Muscle layer of duodenum (tissue), 2 donors: ENCODE results near the gene LPP.

ENCODE experiments used
- H3K27ac ChIP-seq: one replicate; pipeline ENCODE4 v1.7.0; 2013; ENCODE audit warnings: mild to moderate bottlenecking, low read length
- H3K27me3 ChIP-seq: one replicate; pipeline ENCODE4 v1.7.0; 2013; ENCODE audit warnings: low read depth, mild to moderate bottlenecking, control low read depth, low read length
- H3K36me3 ChIP-seq, 2 donors: one replicate each; pipeline ENCODE4 v1.7.0; 2013; ENCODE audit warnings: low read length in 2 of 2, control low read depth in 1 of 2, mild to moderate bottlenecking in 1 of 2; ENCODE audit not compliant: insufficient read depth in 2 of 2, control insufficient read depth in 1 of 2
- H3K4me1 ChIP-seq, 2 donors: one replicate each; pipeline ENCODE4 v1.7.0; 2013; ENCODE audit warnings: low read length in 2 of 2, mild to moderate bottlenecking in 2 of 2, control low read depth in 1 of 2, moderate library complexity in 1 of 2; ENCODE audit not compliant: insufficient read depth in 2 of 2, control insufficient read depth in 1 of 2
- H3K4me3 ChIP-seq, 2 donors: one replicate each; pipeline ENCODE4 v1.7.0; 2013; ENCODE audit warnings: low read length in 2 of 2, low read depth in 1 of 2, mild to moderate bottlenecking in 1 of 2
- H3K9me3 ChIP-seq, 2 donors: one replicate each; pipeline ENCODE4 v1.7.0; 2013; ENCODE audit warnings: low read length in 2 of 2, control low read depth in 1 of 2, mild to moderate bottlenecking in 1 of 2; ENCODE audit not compliant: control insufficient read depth in 1 of 2
- donor health status: healthy.

The LPP gene

GRCh38 chr3:188339410-188340295, 185.7 kb downstream of the LPP start:
- Histone ChIP-seq H3K9me3 (no peaks in the 10 kb centered on the region), H3K27ac (no peak overlapping the region), H3K36me3 (no peaks in the 10 kb centered on the region), H3K4me3 (no peak overlapping the region), H3K27me3 (no peaks in the 10 kb centered on the region), H3K4me1 (peaks cover 4 to 9% of the 10 kb centered on the region in 2 donors)

- Histone ChIP-seq H3K9me3 (no peaks in the 10 kb centered on the region), H3K27me3 (no peaks in the 10 kb centered on the region), H3K27ac (peak overlapping the region; percentile 5), H3K36me3 (no peaks in the 10 kb centered on the region), H3K4me1 (peaks cover 9 to 12% of the 10 kb centered on the region in 2 donors), H3K4me3 (no peak overlapping the region)
Observed at GRCh38 chr3:188341501-188341900, 187.5 kb downstream of the LPP start.

- Histone ChIP-seq H3K27ac (peak overlapping the region; percentile 37), H3K9me3 (no peaks in the 10 kb centered on the region), H3K4me3 (no peak overlapping the region), H3K4me1 (peaks cover 9 to 12% of the 10 kb centered on the region in 2 donors), H3K27me3 (no peaks in the 10 kb centered on the region), H3K36me3 (no peaks in the 10 kb centered on the region)
Observed at GRCh38 chr3:188342991-188343732, 189.2 kb downstream of the LPP start.

- peak overlapping the region; percentile 37 for H3K27ac ChIP-seq
- no peaks in the 10 kb centered on the region for H3K36me3 ChIP-seq
- H3K27me3 ChIP-seq = no peaks in the 10 kb centered on the region
- H3K9me3 ChIP-seq = no peaks in the 10 kb centered on the region
- H3K4me1 ChIP-seq = peaks cover 10 to 17% of the 10 kb centered on the region in 2 donors
- no peak overlapping the region for H3K4me3 ChIP-seq
Observed at GRCh38 chr3:188343894-188344293, 189.9 kb downstream of the LPP start.

- peaks cover 17 to 21% of the 10 kb centered on the region in 2 donors for H3K4me1 ChIP-seq
- peak overlapping the region in 1 of 2 donors; percentile 25 for H3K4me3 ChIP-seq
- H3K36me3 ChIP-seq = no peaks in the 10 kb centered on the region
- H3K27ac ChIP-seq = peak overlapping the region; percentile 70
- H3K9me3 ChIP-seq = no peaks in the 10 kb centered on the region
- H3K27me3 ChIP-seq = no peaks in the 10 kb centered on the region
Observed at GRCh38 chr3:188345223-188345622, 191.3 kb downstream of the LPP start.

GRCh38 chr3:188348435-188349244, 194.7 kb downstream of the LPP start:
- H3K9me3 ChIP-seq = no peaks in the 10 kb centered on the region

GRCh38 chr3:188349351-188349901, 195.5 kb downstream of the LPP start:
- Histone ChIP-seq H3K27ac (peak overlapping the region; percentile 18), H3K9me3 (no peaks in the 10 kb centered on the region), H3K4me3 (no peak overlapping the region), H3K27me3 (no peaks in the 10 kb centered on the region), H3K4me1 (peaks cover 14 to 40% of the 10 kb centered on the region in 2 donors), H3K36me3 (peaks cover 0 to 5% of the 10 kb centered on the region in 2 donors)

More at GRCh38 chr3:188348435-188349244, 194.7 kb downstream of the LPP start:
- peaks cover 0 to 5% of the 10 kb centered on the region in 2 donors for H3K36me3 ChIP-seq
- H3K4me3 ChIP-seq = no peak overlapping the region
- peak overlapping the region; percentile 56 for H3K27ac ChIP-seq
- H3K4me1 ChIP-seq = peaks cover 14 to 40% of the 10 kb centered on the region in 2 donors
- no peaks in the 10 kb centered on the region for H3K27me3 ChIP-seq

- Histone ChIP-seq H3K4me1 (peaks cover 12 to 40% of the 10 kb centered on the region in 2 donors), H3K9me3 (no peaks in the 10 kb centered on the region), H3K27ac (no peak overlapping the region), H3K4me3 (no peak overlapping the region), H3K36me3 (peaks cover 0 to 5% of the 10 kb centered on the region in 2 donors), H3K27me3 (no peaks in the 10 kb centered on the region)
Observed at GRCh38 chr3:188349933-188350332, 196.0 kb downstream of the LPP start.

GRCh38 chr3:188350961-188351360, 197.0 kb downstream of the LPP start:
- Histone ChIP-seq H3K4me1 (peaks cover 5 to 40% of the 10 kb centered on the region in 2 donors), H3K27me3 (no peaks in the 10 kb centered on the region), H3K36me3 (peaks cover 0 to 5% of the 10 kb centered on the region in 2 donors), H3K27ac (no peak overlapping the region), H3K9me3 (no peaks in the 10 kb centered on the region), H3K4me3 (no peak overlapping the region)

- Histone ChIP-seq H3K27ac (no peak overlapping the region), H3K36me3 (peaks cover 0 to 5% of the 10 kb centered on the region in 2 donors), H3K4me1 (peaks cover 5 to 40% of the 10 kb centered on the region in 2 donors)
Observed at GRCh38 chr3:188351648-188352047, 197.7 kb downstream of the LPP start.

More at GRCh38 chr3:188351648-188352047, 197.7 kb downstream of the LPP start:
- no peaks in the 10 kb centered on the region for H3K9me3 ChIP-seq
- no peak overlapping the region for H3K4me3 ChIP-seq
- no peaks in the 10 kb centered on the region for H3K27me3 ChIP-seq
